HepG2 (cell line): ENCODE data around the gene RDM1. TPM values are rescaled to one million over a fixed set of nuclear protein-coding genes. Genes with fewer than 3 reads are reported as not detected.

ENCODE experiments used
- ATAC-seq: fragments of 200-7000 bp; cut with Tn5 transposase; 3 replicates; pipeline ENCODE4 v1.9.1; 2020; ENCODE audit warnings: mild to moderate bottlenecking, moderate library complexity
- BruUV-seq: library from RNA; stranded (reverse); fragments of 400-500 nt; replicated peaks from 2 replicates; lab custom pipeline; 2021; lab: Mats Ljungman, UMichigan
- CTCF ChIA-PET: fragments of 300-600 bp; formaldehyde crosslinking; extraction: SDS; loops from one replicate; lab custom pipeline; 2021; ENCODE audit warnings: low total read pairs, inconsistent platforms, low intra/inter-chr PET ratio; lab: Yijun Ruan, JAX
- POLR2A ChIA-PET: fragments of 350-600 bp; sonication (Branson Sonifier 250); formaldehyde crosslinking; loops from one replicate; lab custom pipeline; 2020; ENCODE audit warnings: antibody characterized with exemption, inconsistent platforms; lab: Yijun Ruan, JAX
- DNase-seq: peaks from one replicate; pipeline ENCODE4 v3.0.0-alpha.2; 2015; ENCODE audit warnings: low spot score
- FAIRE-seq: peaks from 3 replicates; lab custom pipeline; 2011; peaks lifted over from hg19 to GRCh38; lab: Jason Lieb, UNC
- H2AFZ ChIP-seq: one replicate; pipeline ENCODE4 v1.6.1; 2011; ENCODE audit warnings: low read length, inconsistent platforms
- H3K27ac ChIP-seq: fragments of 300-600 bp; 3 replicates; pipeline ENCODE4 v1.8.0; 2011; ENCODE audit warnings: mixed run types, mild to moderate bottlenecking, mixed read lengths, low read length, inconsistent platforms; ENCODE audit not compliant: insufficient read depth; ENCODE audit errors: extremely low read length
- H3K27me3 ChIP-seq, 2 experiments: fragments of 200-600 bp in 1 of 2; 2 replicates in 1 of 2; 3 replicates in 1 of 2; pipeline versions ENCODE4 v1.6.0 to v1.8.0; 2011; ENCODE audit warnings: low read length in 2 of 2, mild to moderate bottlenecking in 2 of 2, moderate library complexity in 2 of 2, inconsistent platforms in 1 of 2; ENCODE audit not compliant: insufficient read depth in 2 of 2, control insufficient read depth in 1 of 2
- H3K36me3 ChIP-seq, 2 experiments: fragments of 200-600 bp in 1 of 2; replicated peaks in 1 of 2; 2 replicates in 1 of 2; 3 replicates in 1 of 2; pipeline versions ENCODE4 v1.5.1 to v1.8.0; 2011; ENCODE audit warnings: low read length in 2 of 2, inconsistent platforms in 1 of 2; ENCODE audit not compliant: insufficient read depth in 2 of 2, control insufficient read depth in 1 of 2
- H3K4me1 ChIP-seq: 2 replicates; pipeline ENCODE4 v1.5.1; 2012; ENCODE audit warnings: low read length, inconsistent platforms; ENCODE audit not compliant: insufficient read depth
- H3K4me2 ChIP-seq: 2 replicates; pipeline ENCODE4 v1.6.0; 2011; ENCODE audit warnings: low read depth, low read length, inconsistent platforms
- H3K4me3 ChIP-seq, 3 experiments: fragments of 200-600 bp in 1 of 3; sonication (generic), shearing (Covaris generic) in 1 of 3; replicated peaks in 1 of 3; 2 replicates each; pipeline ENCODE4 v1.5.1; 2011 to 2016; ENCODE audit warnings: low read length in 3 of 3, inconsistent platforms in 2 of 3, low read depth in 2 of 3, mild to moderate bottlenecking in 2 of 3, control low read depth in 1 of 3, mixed read lengths in 1 of 3; ENCODE audit not compliant: insufficient read depth in 1 of 3
- H3K79me2 ChIP-seq: one replicate; pipeline ENCODE4 v1.6.1; 2011; ENCODE audit warnings: low read length, inconsistent platforms; ENCODE audit not compliant: insufficient read depth
- H3K9ac ChIP-seq: 2 replicates; pipeline ENCODE4 v1.6.0; 2011; ENCODE audit warnings: mild to moderate bottlenecking, low read depth, low read length, inconsistent platforms; ENCODE audit not compliant: insufficient read depth
- H3K9me3 ChIP-seq: 2 replicates; pipeline ENCODE4 v1.5.1; 2012; ENCODE audit warnings: mild to moderate bottlenecking, low read length
- H4K20me1 ChIP-seq: 2 replicates; pipeline ENCODE4 v1.6.0; 2011; ENCODE audit warnings: inconsistent platforms, mild to moderate bottlenecking, low read length, moderate library complexity; ENCODE audit not compliant: insufficient read depth
- CHCHD3 ChIP-seq: sonication (generic); formaldehyde crosslinking; IDR thresholded peaks from 2 replicates; pipeline ENCODE4 v1.8.0; 2022; ENCODE audit warnings: mild to moderate bottlenecking, missing genetic modification reagents, moderate library complexity
- FOXK1 ChIP-seq: sonication (generic); formaldehyde crosslinking; IDR thresholded peaks from 2 replicates; pipeline ENCODE4 v1.4.0; 2020; ENCODE audit warnings: low read depth, missing genetic modification reagents, borderline replicate concordance
- HMGA1 ChIP-seq: sonication (generic); formaldehyde crosslinking; conservative IDR thresholded peaks from 2 replicates; pipeline ENCODE4 v1.4.0; 2020; ENCODE audit warnings: missing genetic modification reagents
- KLF13 ChIP-seq: sonication (generic); formaldehyde crosslinking; IDR thresholded peaks from 2 replicates; pipeline ENCODE4 v1.4.0; 2020; ENCODE audit warnings: mild to moderate bottlenecking, missing genetic modification reagents
- LCORL ChIP-seq, 2 experiments: fragments of 450-650 bp in 1 of 2; sonication (generic) in 1 of 2; formaldehyde crosslinking in 1 of 2; IDR thresholded peaks; 2 replicates each; pipeline versions ENCODE4 v1.5.0 to v1.6.1; 2017 to 2020; ENCODE audit warnings: antibody characterized with exemption in 1 of 2, missing genetic modification reagents in 1 of 2
- MTF1 ChIP-seq: sonication (generic); formaldehyde crosslinking; IDR thresholded peaks from 2 replicates; pipeline ENCODE4 v1.5.0; 2020; ENCODE audit warnings: missing genetic modification reagents
- ZMYM2 ChIP-seq: sonication (generic); formaldehyde crosslinking; IDR thresholded peaks from 2 replicates; pipeline ENCODE4 v1.8.0; 2022; ENCODE audit warnings: mild to moderate bottlenecking, missing genetic modification reagents
- ZNF331 ChIP-seq: sonication (generic); formaldehyde crosslinking; IDR thresholded peaks from 2 replicates; pipeline ENCODE4 v1.4.0; 2020; ENCODE audit warnings: missing genetic modification reagents
- ZNF570 ChIP-seq: sonication (generic); formaldehyde crosslinking; IDR thresholded peaks from 2 replicates; pipeline ENCODE4 v1.4.0; 2020; ENCODE audit warnings: mild to moderate bottlenecking, missing genetic modification reagents, borderline replicate concordance
- ZNF572 ChIP-seq: sonication (generic); formaldehyde crosslinking; IDR thresholded peaks from 2 replicates; pipeline ENCODE4 v1.5.1; 2020; ENCODE audit warnings: mild to moderate bottlenecking, missing genetic modification reagents
- WGBS: methylation state at CpG from one replicate; pipeline ENCODE4 v1.1.6; 2017; ENCODE audit warnings: low lambda C conversion rate; 5-methylcytosine and 5-hydroxymethylcytosine counted together
- in situ Hi-C: cut with HindIII; loops from 2 replicates; pipeline ENCODE4 v1.10.0; 2017; ENCODE audit warnings: low pct_unique_long_range_greater_than_20kb; ENCODE audit not compliant: extremely low pct_ligation_motif_present
- intact Hi-C: fragments of 100-400 bp; cut with micrococcal nuclease; formaldehyde crosslinking; loops from one replicate; pipeline ENCODE4 v1.10.0; 2022; ENCODE audit not compliant: unreplicated experiment
- polyA plus RNA-seq, 8 experiments: library from polyadenylated mRNA; depleted of rRNA in 3 of 8; stranded (reverse) in 7 of 8; unstranded in 1 of 8; fragments of >200 nt; fragmentation: Illumina TruSeq in 4 of 8; extraction: Trizol in 4 of 8; gene quantifications; 2 replicates each; pipeline versions ENCODE4 v1.2.1 to v1.2.3, GENCODE V29; 2011 to 2016; ENCODE audit warnings: low read depth in 4 of 8, missing spikeins in 1 of 8, mixed read lengths in 1 of 8; ENCODE audit not compliant: insufficient read depth in 1 of 8
- total RNA-seq, 5 experiments: library from RNA; depleted of rRNA; stranded (reverse); fragments of >200 nt; fragmentation: Illumina TruSeq; extraction: Trizol; gene quantifications; 2 replicates each; pipeline ENCODE4 v1.2.3, GENCODE V29; 2016; ENCODE audit warnings: low read depth in 1 of 5
- TF ChIP-seq, protein P1 (sequence below): sonication (generic); formaldehyde crosslinking; IDR thresholded peaks from 2 replicates; pipeline ENCODE4 v1.5.1; 2020; ENCODE audit warnings: mild to moderate bottlenecking, missing genetic modification reagents, moderate library complexity
- TF ChIP-seq, protein P2 (sequence below): sonication (generic); formaldehyde crosslinking; IDR thresholded peaks from 2 replicates; pipeline ENCODE4 v1.9.0; 2021; ENCODE audit warnings: missing genetic modification reagents, borderline replicate concordance
- TF ChIP-seq, protein P3 (sequence below): sonication (generic); formaldehyde crosslinking; conservative IDR thresholded peaks from 2 replicates; pipeline ENCODE4 v1.4.0; 2020; ENCODE audit warnings: mild to moderate bottlenecking, missing genetic modification reagents, moderate library complexity

Gene RDM1
- total and polyA plus RNA-seq, 2 of the 13 experiments (the other 11 are each of a cell fraction or from before 2014, with no cell fraction given), result 0.28 to 0.40 TPM

DNA sequence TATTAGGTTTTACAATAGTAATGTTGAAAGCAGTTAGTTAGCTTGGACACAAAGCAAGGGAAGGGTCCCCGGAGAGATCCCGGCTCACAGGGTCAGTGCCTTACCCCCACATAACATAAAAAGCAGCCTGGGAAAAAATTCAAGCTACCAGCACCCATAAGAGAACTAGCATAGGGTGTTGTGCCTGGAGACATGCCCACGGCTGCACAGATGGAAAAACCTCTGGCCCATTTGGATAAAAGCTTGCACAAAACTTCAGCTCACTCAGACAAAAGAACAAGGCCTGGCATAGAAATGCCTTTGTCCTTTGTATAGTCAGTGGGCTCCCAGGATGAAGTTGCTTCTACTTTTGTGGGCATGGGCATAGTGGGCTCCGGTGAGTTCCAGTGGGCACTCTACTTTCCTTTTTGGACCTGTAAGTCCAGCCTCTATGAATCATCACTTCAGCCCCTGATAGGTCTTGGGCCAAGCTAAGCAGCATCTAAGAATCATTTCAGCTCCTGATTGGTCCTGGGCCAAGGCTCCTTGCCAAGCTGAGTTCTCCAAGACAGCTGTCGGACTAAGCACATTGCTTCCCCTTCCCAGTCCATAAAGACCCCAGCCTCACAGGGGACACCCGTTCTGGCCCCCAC lies 1.3 kb upstream of the RDM1 start:
- CTCF ChIA-PET, result no interaction called here
- ATAC-seq, result no peak
- no TSS peak for BruUV-seq
- H3K36me3 ChIP-seq, result no peaks in the 10 kb centered on the region
- no peak overlapping the region for H3K9ac ChIP-seq
- in situ Hi-C loops, result no loop called here
- no peak for TF ChIP-seq ZMYM2 (CRISPR knock-in tag)
- TF ChIP-seq ZNF572 (CRISPR knock-in tag), result no peak
- TF ChIP-seq ZNF570 (CRISPR knock-in tag), result no peak
- no peak for TF ChIP-seq CHCHD3 (CRISPR knock-in tag)
- TF ChIP-seq ZNF331 (CRISPR knock-in tag), result no peak
- TF ChIP-seq FOXK1 (CRISPR knock-in tag), result no peak
- TF ChIP-seq, protein P1, sequence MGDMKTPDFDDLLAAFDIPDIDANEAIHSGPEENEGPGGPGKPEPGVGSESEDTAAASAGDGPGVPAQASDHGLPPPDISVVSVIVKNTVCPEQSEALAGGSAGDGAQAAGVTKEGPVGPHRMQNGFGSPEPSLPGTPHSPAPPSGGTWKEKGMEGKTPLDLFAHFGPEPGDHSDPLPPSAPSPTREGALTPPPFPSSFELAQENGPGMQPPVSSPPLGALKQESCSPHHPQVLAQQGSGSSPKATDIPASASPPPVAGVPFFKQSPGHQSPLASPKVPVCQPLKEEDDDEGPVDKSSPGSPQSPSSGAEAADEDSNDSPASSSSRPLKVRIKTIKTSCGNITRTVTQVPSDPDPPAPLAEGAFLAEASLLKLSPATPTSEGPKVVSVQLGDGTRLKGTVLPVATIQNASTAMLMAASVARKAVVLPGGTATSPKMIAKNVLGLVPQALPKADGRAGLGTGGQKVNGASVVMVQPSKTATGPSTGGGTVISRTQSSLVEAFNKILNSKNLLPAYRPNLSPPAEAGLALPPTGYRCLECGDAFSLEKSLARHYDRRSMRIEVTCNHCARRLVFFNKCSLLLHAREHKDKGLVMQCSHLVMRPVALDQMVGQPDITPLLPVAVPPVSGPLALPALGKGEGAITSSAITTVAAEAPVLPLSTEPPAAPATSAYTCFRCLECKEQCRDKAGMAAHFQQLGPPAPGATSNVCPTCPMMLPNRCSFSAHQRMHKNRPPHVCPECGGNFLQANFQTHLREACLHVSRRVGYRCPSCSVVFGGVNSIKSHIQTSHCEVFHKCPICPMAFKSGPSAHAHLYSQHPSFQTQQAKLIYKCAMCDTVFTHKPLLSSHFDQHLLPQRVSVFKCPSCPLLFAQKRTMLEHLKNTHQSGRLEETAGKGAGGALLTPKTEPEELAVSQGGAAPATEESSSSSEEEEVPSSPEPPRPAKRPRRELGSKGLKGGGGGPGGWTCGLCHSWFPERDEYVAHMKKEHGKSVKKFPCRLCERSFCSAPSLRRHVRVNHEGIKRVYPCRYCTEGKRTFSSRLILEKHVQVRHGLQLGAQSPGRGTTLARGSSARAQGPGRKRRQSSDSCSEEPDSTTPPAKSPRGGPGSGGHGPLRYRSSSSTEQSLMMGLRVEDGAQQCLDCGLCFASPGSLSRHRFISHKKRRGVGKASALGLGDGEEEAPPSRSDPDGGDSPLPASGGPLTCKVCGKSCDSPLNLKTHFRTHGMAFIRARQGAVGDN (CRISPR knock-in tag), result no peak
- TF ChIP-seq, protein P2, sequence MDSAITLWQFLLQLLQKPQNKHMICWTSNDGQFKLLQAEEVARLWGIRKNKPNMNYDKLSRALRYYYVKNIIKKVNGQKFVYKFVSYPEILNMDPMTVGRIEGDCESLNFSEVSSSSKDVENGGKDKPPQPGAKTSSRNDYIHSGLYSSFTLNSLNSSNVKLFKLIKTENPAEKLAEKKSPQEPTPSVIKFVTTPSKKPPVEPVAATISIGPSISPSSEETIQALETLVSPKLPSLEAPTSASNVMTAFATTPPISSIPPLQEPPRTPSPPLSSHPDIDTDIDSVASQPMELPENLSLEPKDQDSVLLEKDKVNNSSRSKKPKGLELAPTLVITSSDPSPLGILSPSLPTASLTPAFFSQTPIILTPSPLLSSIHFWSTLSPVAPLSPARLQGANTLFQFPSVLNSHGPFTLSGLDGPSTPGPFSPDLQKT, result no peak
- TF ChIP-seq, protein P3, sequence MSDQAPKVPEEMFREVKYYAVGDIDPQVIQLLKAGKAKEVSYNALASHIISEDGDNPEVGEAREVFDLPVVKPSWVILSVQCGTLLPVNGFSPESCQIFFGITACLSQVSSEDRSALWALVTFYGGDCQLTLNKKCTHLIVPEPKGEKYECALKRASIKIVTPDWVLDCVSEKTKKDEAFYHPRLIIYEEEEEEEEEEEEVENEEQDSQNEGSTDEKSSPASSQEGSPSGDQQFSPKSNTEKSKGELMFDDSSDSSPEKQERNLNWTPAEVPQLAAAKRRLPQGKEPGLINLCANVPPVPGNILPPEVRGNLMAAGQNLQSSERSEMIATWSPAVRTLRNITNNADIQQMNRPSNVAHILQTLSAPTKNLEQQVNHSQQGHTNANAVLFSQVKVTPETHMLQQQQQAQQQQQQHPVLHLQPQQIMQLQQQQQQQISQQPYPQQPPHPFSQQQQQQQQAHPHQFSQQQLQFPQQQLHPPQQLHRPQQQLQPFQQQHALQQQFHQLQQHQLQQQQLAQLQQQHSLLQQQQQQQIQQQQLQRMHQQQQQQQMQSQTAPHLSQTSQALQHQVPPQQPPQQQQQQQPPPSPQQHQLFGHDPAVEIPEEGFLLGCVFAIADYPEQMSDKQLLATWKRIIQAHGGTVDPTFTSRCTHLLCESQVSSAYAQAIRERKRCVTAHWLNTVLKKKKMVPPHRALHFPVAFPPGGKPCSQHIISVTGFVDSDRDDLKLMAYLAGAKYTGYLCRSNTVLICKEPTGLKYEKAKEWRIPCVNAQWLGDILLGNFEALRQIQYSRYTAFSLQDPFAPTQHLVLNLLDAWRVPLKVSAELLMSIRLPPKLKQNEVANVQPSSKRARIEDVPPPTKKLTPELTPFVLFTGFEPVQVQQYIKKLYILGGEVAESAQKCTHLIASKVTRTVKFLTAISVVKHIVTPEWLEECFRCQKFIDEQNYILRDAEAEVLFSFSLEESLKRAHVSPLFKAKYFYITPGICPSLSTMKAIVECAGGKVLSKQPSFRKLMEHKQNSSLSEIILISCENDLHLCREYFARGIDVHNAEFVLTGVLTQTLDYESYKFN (CRISPR knock-in tag), result no peak
- TF ChIP-seq HMGA1 (CRISPR knock-in tag), result no peak
- TF ChIP-seq KLF13 (CRISPR knock-in tag), result no peak
- no peak for TF ChIP-seq LCORL (IDR thresholded peaks at IDR 0.05)
- no peak for TF ChIP-seq LCORL (CRISPR knock-in tag; IDR thresholded peaks at IDR 0.05)
- no peak for TF ChIP-seq MTF1
- H3K9me3 ChIP-seq, result no peaks in the 10 kb centered on the region
- POLR2A ChIA-PET, result no interaction called here
- H3K27ac ChIP-seq, result no peak overlapping the region
- no peaks in the 10 kb centered on the region for H4K20me1 ChIP-seq
- no peak for FAIRE-seq
- H3K4me3 ChIP-seq, result no peak overlapping the region
- WGBS, result 44% methylated on average over 5 of the region's 6 CpGs
- DNase-seq, result no peak
- H3K4me2 ChIP-seq, result no peak overlapping the region
- intact Hi-C loops, result no loop called here
- no peak overlapping the region for H2AFZ ChIP-seq
- no peaks in the 10 kb centered on the region for H3K79me2 ChIP-seq
- peaks cover 0 to 6% of the 10 kb centered on the region in 2 experiments; a peak in 1 of 5 replicates for H3K27me3 ChIP-seq
- no peaks in the 10 kb centered on the region for H3K4me1 ChIP-seq
